Left kidney (tissue), 2 donors: ENCODE data around the gene TFIP11. TPM values are rescaled to one million over a fixed set of nuclear protein-coding genes. Genes with fewer than 3 reads are reported as not detected.

Experiments used
- DNase-seq: peaks from one replicate; pipeline ENCODE4 v3.0.0-alpha.2; 2013
- polyA plus RNA-seq: library from polyadenylated mRNA; unstranded; fragments of 120-200 nt; gene quantifications from one replicate; pipeline ENCODE4 v1.2.1, GENCODE V29; 2013; ENCODE audit not compliant: insufficient read length

The TFIP11 gene
- polyA plus RNA-seq, 1 donor, result 45.6 TPM

DNA sequence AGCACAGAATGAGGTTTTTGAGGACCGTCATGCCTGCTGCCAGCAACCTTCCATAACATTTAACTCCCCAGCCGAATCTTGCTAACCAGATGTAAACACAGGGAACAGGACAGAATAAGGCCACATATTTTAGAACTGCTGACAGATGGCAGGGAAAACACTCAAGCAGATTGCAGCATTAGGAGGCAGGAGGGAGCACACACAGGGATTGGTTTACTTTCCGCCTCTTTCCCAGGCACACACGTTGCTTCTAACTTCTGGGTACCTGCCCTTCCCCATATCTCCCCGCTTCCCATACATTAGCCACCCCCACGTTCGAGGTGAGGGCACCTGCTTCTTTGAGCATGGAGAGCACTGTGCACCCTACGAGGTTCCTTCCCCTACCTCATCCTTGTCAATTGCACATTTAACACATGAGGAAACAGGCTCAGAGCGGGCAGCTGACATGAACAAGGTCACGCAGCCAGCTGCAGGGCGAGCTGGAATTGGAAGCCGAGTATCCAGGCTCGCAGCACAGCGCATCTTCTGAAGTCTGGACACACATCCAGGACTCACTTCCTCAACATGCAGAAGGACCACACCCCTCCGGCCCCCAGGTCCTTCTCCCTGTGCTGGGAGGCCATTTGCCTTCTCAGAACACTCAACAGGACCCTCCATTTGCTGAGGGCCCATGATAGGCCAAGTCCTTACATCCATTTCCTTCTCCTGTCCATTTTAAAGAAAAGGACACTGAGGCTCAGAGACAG, 64.5 kb downstream of the TFIP11 start:
- no peak for DNase-seq

DNA sequence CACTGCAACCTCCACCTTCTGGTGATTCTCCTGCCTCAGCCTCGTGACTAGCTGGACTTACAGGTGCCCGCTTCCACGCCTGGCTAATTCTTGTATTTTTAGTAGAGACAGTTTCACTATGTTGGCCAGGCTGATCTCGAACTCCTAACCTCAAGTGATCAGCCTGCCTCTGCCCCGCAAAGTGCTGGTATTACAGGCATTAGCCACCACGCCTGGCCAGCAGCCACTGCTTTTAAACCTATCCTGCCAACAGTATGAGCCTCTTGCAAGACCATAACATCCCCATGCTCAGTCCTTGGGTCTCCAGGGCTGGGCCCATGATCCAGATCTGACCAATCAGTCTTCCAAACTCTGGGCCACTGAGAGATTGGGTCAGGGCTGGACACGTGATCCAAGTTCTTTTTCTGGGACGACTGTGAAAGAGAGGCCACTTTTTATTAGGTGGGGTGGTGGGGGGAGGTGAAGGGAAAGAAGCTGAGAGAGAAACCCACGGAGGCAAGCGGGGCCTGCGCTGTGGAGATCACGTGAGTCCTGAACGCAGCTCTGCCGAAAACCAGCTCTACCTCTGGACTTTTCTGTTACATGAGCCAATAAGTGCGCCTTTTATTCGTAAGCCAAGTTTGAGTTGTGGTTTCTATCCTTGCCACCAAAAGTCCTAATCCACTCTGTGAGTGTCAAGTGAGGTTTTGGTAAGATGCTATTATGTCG, 65.3 kb downstream of the TFIP11 start:
- DNase-seq, result no peak

- no peak for DNase-seq
These were observed 66.5 kb downstream of the TFIP11 start for GRCh38 chr22:26445577-26446275.

- DNase-seq, result no peak
These were observed 67.5 kb downstream of the TFIP11 start for GRCh38 chr22:26444777-26445176.

DNA sequence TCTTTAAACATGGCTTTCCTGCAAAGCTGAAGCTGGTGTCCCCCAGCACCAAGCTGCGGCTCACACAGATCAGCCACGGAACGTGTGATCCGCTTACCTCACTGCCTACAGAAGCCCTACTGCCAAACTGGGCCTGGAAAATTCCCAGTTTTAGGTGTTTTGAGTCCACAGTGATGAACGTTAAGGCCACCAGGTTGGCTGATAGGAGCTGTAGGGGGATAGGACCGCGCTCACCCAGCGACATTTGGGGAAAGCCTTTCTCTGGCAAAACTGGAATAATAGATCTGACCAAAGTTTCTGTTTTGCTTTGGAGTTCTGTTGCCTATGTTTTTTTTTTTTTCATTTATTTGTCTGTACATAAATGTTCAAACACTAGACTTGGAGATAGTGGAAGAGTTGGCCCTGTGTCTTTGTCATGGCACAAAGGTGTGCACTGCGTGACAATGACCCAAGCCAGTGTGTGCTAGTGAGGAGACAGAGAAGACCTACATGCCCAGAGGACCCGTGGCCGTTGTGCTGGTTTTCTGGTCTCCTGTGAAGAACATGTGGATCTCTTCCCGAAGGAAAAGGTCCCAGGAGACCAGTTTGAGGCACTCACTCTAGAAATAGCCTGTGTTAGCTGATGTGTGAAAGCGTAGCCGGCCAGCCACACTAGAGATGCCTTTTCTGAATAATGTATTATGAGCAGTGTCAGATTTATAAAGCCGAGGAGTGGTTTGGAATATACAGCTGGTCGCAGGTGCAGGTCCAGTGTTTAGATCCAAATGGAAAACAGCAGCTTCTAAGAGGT, 68.2 kb downstream of the TFIP11 start:
- DNase-seq, result no peak

- DNase-seq, result no peak
These were observed 70.1 kb downstream of the TFIP11 start for GRCh38 chr22:26442086-26442756.

Other genes starting within 250 kb of the TFIP11 start
- 4.4 TPM for gene ASPHD2, start 83.2 kb downstream of the TFIP11 start, polyA plus RNA-seq
- gene HPS4, start 28.7 kb downstream of the TFIP11 start, polyA plus RNA-seq, result 47.1 TPM
- 39.4 TPM for gene SRRD, start 28.6 kb downstream of the TFIP11 start, polyA plus RNA-seq
- 26.7 TPM for gene TPST2, start 77.7 kb upstream of the TFIP11 start, polyA plus RNA-seq
- 0.45 TPM for gene CRYBB1, start 105.6 kb upstream of the TFIP11 start, polyA plus RNA-seq
- gene CRYBA4, start 109.5 kb upstream of the TFIP11 start, polyA plus RNA-seq, result not detected
- gene MIAT, start 145.1 kb upstream of the TFIP11 start, polyA plus RNA-seq, result 0.52 TPM